HPDE6-E6E7 (cell line): ENCODE results near the gene TPM4.
"Not testable (repeated sequence)": the region's sequence is repeated elsewhere in the genome, so short reads cannot be mapped to it uniquely, and the experiment has no call there.

ENCODE experiments used
- DNase-seq: peaks from one replicate; pipeline ENCODE4 v3.0.0; 2011; ENCODE audit warnings: missing footprints; ENCODE audit errors: extremely low spot score

TPM4 gene

DNA sequence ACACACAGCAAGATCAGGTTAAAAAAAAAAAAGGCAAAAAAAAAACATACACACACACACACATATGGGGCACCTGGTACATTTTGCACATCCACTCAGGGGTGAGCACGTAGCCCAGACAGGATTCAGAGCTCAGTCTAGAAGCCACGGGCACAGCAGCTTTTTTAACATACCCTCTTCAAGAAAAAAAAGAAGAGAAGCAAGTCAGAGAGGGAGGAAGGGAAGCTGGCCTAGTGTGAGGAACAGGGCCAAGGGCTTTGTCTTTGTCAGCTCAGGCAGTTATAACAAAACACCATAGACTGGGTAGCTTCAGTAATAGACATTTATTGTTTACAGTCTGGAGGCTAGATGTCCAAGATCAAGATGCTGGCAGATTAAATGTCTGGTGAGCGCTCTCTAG lies 2.3 kb upstream of the TPM4 start:
- DNase-seq, result no peak

DNA sequence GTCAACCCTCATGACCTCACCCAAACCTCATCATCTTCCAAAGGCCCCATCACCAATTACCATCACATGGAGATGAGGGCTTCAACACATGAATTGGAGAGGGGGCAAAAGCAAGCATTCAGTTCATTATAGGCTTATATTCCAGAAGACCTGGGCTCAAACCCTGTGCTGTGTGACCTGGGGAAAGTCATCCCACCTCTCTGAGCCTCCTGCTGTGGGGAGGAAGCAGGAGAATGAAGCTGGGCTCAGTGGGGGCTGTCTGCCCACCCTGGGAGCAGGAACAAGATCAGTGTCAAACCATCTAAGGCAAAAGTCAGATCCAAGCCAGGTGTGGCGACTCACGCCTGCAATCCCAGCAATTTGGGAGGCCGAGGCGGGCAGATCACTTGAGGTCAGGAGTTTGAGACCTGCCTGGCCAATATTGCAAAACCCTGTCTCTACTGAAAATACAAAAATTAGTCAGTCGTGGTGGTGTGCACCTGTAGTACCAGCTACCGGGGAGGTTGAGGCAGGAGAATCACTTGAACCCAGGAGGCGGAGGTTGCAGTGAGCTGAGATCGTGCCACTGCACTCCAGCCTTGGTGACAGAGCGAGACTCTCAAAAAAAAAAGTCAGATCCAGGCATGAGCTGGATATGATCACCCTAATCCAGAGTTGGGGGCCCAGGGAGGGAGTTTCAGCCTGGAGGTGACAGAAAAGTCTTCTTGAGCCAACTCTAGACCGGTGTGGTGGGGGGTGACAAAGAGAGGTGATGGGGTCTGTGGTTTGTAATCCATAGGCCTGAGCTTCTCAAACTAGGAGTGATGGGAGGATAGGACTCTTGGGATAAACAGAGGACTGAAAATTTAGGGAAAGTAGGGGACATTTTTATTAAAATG lies 1.6 kb upstream of the TPM4 start:
- no peak for DNase-seq

DNA sequence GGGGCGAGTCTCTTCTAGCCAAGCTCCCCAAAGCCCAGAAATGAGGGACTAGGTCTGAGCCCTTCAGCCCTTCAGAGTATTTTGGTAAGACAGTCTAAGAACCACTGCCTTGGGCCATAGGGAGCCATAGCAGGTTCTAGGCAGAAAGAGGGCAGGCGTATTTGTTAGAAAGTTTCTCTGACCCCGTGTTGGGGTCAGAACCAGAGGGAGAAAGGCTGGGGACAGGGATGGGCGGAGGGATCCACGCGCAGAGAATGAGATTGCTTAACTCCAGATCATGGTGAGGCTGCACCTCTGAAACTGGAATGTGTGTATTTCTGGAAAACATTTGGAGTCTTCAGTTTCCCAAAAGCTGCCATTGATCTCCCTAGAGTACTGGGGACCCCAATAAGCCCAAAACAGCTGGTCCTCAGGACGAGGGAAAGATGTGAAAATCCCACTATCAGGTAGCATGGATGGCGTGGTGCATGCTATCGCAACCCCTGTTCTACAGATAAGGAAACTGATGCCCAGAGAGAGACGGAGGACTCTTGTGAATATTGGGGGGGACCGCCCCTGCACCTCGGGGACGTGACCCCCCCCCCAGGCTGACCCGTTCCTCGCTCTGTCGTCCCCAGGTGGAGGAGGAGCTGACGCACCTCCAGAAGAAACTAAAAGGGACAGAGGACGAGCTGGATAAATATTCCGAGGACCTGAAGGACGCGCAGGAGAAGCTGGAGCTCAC lies 703 bp upstream of the TPM4 start:
- DNase-seq, result no peak

GRCh38 chr19:16076958-16077611 lies 790 bp downstream of the TPM4 start:
- no peak for DNase-seq

DNA sequence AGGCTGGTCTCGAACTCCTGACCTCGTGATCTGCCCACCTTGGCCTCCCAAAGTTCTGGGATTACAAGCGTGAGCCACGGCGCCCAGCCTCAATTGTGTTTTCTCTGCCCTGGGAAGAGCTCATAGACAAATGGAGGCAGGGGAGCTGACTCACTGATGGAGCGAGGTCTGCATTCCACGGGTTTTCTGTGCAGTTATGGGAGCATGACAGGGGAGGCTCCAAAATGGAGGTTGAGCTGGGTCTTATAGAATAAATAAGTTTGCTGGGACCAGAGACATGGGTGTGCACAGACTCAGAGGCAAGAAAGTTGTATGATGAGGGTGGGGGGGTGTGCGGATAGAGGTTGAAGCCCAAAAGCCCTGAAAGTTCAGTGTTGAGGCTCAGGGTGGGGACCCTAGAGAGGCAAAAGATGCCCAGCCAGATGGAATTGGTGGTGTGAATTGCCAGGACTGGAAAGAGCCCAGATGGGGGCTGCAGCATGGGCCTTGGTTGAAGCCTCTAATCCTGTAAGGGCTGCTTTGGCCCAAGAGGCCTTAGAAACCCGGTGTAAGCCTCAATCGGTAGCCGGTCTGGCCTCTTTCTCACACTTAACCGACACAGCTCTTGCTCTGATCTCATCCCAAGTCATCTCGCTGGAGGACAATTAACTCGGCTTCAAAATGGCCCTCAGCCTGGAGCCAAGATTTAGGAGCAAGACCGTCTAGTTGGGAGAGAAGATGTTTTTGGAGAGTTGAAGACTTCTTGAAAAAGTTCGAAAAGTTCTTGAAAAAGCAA lies 1.9 kb downstream of the TPM4 start:
- no peak for DNase-seq

DNA sequence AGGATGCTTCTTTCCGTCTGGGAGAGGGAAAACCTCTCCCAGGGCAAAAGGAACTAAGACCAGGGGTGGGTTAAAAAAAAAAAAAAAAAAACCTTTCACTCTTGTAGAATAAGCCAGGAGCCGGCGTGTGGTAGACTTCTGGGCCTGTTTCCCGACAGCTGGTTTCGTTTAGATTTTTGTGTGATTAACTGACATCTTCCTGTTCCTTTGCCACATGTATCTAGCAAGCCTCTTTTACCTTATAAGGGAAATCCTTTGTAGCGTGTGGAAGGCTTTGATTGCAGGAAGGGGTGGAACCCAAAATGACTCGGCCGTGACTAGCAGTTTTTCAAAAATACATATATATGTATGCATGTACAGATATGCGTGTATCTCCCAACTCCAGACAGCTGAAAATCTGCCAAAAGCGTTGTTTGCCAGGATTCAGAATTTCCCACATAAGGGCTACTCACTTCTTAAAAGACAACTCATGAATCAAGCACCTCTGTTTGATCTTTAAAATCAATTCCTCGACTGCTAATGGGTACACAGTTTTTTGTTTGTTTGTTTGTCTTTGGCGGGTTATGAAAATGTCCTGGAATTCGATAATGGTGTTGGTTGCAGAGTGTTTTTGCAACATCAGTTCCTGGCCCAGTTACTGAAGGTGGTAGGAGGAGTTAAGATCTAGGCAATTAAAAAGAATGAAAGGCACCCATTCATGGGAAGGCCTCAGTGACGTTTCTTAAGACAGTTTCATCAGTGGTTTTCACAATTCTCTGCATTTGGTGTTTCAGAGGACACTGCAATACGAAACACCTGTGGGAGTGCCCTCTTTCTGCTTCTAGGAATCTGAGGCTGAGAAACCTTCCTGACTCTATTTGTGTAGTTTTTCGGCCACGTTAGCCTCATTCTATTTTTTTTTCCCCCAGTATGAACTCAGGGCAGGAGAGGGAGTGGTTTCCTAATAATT lies 2.7 kb downstream of the TPM4 start:
- no peak for DNase-seq

- DNase-seq, result no peak
These were observed 7.9 kb downstream of the TPM4 start for GRCh38 chr19:16084067-16084685.

DNA sequence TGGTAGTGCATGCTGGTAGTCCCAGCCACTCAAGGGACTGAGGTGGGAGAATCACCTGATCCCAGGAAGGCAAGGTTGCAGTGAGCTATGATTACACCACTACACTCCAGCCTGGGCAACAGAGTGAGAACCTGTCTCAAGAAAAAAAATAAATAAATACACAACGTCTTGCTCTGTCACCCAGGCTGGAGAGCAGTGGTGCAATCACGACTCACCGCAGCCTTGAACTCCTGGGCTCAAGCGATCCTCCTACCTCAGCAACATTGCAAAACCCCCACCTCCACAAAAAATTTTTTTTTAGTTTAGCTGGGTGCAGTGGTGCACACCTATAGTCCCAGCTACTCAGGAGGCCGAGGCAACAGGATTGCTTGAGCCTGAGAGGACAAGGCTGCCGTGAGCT lies 8.8 kb downstream of the TPM4 start:
- DNase-seq, result no peak

DNA sequence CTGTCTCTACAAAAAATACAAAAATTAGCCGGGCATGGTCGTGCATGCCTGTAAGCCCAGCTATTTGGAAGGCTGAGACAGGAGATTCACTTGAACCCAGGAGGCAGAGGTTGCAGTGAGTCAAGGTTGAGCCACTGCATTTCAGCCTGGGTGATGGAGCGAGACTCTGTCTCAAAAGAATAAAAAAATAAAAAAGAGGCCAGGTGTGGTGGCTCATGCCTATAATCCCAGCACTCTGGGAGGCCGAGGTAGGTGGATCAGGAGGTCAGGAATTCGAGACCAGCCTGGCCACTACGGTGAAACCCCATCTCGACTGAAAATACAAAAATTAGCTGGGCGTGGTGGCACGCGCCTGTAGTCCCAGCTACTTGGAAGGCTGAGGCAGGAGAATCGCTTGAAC lies 11.1 kb downstream of the TPM4 start:
- not testable (repeated sequence) for DNase-seq

GRCh38 chr19:16087940-16088339 lies 11.6 kb downstream of the TPM4 start:
- no peak for DNase-seq

DNA sequence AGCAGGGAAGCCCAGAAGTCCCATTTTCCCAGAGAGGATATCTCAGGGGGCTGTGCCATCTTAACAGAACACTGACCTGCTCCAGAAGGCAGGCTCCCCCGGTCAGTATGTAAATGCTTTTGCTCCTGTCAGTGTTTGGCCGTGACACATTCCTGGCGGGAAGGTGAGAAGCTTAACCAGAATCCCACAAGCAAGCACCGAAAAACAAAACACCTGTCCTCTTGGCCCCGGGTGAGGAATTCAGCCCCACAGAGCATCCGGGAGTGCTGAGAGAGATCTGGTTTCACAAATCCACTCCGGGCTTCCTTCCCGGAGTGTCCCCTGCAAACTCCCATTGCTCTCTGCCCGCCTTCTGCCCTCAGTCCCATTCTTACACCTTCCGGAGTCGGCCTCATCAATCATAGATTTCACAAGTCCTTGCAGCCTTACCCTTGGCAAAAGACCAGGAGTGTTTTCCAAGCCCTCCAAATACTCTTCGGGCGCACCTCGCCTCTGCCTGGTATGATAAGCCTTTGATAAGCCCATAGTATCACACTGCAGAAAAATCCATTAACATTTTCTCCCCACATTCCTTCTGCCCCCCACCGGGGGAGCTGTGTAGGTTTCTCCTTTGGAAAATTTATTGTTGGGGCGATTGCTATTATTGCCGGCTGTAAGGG lies 12.2 kb downstream of the TPM4 start:
- no peak for DNase-seq

DNA sequence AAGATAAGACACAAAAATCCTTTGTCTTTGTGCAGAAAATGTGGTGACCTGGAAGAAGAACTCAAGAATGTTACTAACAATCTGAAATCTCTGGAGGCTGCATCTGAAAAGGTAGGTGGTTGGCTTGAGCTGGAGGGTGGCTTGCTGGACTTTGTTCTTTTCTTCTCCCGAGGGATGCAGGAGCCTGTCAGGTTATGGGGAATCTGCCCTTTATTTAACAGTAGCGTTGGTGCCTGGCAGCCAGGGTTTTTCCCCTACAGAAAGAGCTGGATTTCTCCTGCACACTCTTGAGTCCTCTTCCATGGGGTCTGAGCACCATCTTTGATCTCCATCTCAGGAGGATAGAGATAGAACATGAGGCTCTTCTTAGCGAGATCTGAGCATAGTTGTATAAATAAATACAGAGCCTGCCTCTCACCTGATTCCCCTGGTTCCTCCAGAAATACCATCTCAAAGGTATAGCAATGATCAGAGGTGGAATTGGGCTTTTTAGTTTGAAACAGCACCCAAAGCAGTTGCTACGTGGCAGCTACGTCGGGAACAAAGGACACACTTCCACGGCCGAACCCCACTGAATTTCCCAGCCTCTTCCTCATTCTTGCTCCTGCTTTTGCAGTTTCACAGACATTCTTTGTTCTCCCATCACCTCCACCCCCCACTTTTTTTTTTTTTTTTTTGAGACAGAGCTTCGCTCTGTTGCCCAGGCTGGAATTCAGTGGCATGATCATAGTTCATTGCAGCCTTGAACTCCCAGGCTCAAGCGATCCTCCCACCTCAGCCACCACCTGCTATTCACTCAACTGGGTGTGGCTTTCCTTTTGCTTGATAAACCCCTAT lies 12.9 kb downstream of the TPM4 start:
- no peak for DNase-seq

GRCh38 chr19:16091546-16092475 lies 15.5 kb downstream of the TPM4 start:
- no peak for DNase-seq

DNA sequence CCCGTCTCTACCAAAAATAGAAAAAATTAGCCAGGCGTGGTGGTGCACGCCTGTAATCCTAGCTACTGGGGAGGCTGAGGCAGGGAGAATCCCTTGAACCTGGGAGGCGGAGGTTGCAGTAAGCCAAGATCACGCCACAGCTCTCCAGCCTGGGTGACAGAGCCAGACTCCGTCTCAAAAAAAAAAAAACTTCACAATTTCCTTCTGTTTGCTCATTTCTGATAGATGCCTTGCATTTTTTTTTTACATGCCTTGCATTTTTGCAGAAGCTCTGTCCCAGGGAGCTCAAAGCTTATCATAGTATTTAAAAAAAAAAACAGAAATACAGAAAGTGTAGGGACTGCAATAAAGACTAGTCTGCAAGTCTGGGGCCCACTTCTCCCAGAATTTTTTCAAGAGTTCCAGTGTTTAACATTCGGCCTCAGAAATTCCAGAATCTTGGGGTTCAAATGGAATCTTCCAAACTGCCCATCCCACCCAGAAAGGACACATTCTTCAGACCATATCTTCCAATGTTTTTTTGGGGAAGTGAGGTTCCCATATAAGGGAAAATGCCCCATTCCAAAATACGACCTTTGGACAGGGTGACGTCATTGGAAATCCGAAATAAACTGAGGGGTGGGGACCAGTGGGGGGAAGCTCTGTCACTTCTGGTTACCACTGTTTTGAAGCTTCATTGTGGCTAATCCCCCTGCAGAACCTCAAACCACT lies 18.2 kb downstream of the TPM4 start:
- no peak for DNase-seq

DNA sequence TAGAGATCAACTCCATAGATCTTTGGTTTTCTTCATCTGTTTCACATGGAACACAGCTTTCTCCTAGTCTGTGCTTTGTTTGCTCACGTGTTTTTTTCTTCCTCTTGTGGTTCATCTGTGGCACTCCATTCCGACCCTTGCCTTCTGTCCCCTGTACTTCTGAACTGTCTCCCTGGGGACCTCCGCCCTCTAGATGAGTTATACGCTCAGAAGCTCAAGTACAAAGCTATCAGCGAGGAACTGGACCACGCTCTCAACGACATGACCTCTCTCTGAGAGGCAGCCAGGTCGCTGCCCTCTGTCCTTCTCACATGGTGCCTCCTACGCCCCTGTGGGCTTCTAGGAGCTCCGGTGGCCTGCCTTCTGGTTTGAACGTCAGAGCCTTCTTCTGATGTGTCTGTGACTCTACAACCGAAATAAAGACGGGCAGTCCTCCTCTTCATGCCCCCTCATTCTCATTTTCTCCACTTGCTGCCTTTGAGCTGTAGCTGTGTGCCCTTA lies 18.8 kb downstream of the TPM4 start:
- DNase-seq, result no peak

GRCh38 chr19:16096280-16096855 lies 20.1 kb downstream of the TPM4 start:
- DNase-seq, result no peak

DNA sequence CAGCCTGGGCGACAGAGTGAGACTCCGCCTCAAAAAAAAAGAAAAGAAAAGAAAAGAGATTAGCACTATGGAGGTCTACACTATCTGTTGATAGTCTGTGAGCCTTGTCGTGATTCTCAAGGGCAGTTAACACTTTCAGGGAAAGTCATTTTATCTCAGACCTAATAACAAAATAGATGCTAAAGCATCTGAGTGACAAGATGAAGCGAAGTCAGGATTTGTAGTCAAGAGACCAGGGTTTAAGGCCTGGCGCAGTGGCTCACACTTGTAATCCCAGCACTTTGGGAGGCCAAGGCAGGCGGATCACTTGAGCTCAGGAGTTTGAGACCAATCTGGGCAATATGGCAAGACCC lies 22.1 kb downstream of the TPM4 start:
- no peak for DNase-seq
